HepG2 (cell line): Measurements from ENCODE around the gene IL1RL2. TPM values are rescaled to one million over a fixed set of nuclear protein-coding genes. Genes with fewer than 3 reads are reported as not detected.
A peak's percentile ranks its signal among the peaks of the same experiment; 100 is the strongest.

Experiments
- AGO2 ChIP-seq: fragments of 200-400 bp; formaldehyde crosslinking; optimal IDR thresholded peaks from 2 replicates; pipeline ENCODE3; 2017; ENCODE audit warnings: mild to moderate bottlenecking, low read depth, low read length, moderate library complexity
- ARNT2 ChIP-seq: sonication (generic); formaldehyde crosslinking; IDR thresholded peaks from 2 replicates; pipeline ENCODE4 v1.8.0; 2022; ENCODE audit warnings: mild to moderate bottlenecking, low read depth, missing genetic modification reagents, moderate library complexity
- EED ChIP-seq: sonication (generic); formaldehyde crosslinking; IDR thresholded peaks from 2 replicates; pipeline ENCODE4 v1.5.0; 2020; ENCODE audit warnings: mild to moderate bottlenecking, missing genetic modification reagents
- FOXO1 ChIP-seq: sonication (generic); formaldehyde crosslinking; IDR thresholded peaks from 2 replicates; pipeline ENCODE4 v1.4.0; 2020; ENCODE audit warnings: missing genetic modification reagents
- KAT2B ChIP-seq: fragments of 150-350 bp; IDR thresholded peaks from 2 replicates; pipeline ENCODE4 v1.6.1; 2014; ENCODE audit warnings: low read depth, low read length, borderline replicate concordance
- RARG ChIP-seq: sonication (generic); formaldehyde crosslinking; IDR thresholded peaks from 2 replicates; pipeline ENCODE4 v1.4.0; 2020; ENCODE audit warnings: low read depth, mild to moderate bottlenecking, missing genetic modification reagents
- RBFOX2 ChIP-seq: fragments of 200-400 bp; formaldehyde crosslinking; IDR thresholded peaks from 2 replicates; pipeline ENCODE4 v1.6.1; 2017; ENCODE audit warnings: low read depth, mild to moderate bottlenecking, low read length
- SATB2 ChIP-seq: sonication (generic); formaldehyde crosslinking; IDR thresholded peaks from 2 replicates; pipeline ENCODE4 v1.5.0; 2020; ENCODE audit warnings: missing genetic modification reagents
- SOX6 ChIP-seq, 2 experiments: fragments of 450-650 bp in 1 of 2; sonication (generic) in 1 of 2; formaldehyde crosslinking in 1 of 2; IDR thresholded peaks; 2 replicates each; pipeline versions ENCODE4 v1.4.0 to v1.6.1; 2017 to 2020; ENCODE audit warnings: antibody characterized with exemption in 1 of 2, mild to moderate bottlenecking in 1 of 2, missing genetic modification reagents in 1 of 2
- TEAD3 ChIP-seq: optimal IDR thresholded peaks from 2 replicates; pipeline ENCODE3; 2016; ENCODE audit warnings: borderline replicate concordance
- THYN1 ChIP-seq: sonication (generic); formaldehyde crosslinking; IDR thresholded peaks from 2 replicates; pipeline ENCODE4 v1.8.1; 2023; ENCODE audit warnings: low read depth, mild to moderate bottlenecking, moderate library complexity, missing genetic modification reagents, borderline replicate concordance
- ZMAT3 ChIP-seq: sonication (generic); formaldehyde crosslinking; conservative IDR thresholded peaks from 2 replicates; pipeline ENCODE4 v1.7.0; 2021; ENCODE audit warnings: missing genetic modification reagents
- ZNF230 ChIP-seq: sonication (generic); formaldehyde crosslinking; IDR thresholded peaks from 2 replicates; pipeline ENCODE4 v1.4.0; 2020; ENCODE audit warnings: mild to moderate bottlenecking, missing genetic modification reagents
- ZNF253 ChIP-seq: sonication (generic); formaldehyde crosslinking; IDR thresholded peaks from 2 replicates; pipeline ENCODE4 v1.8.0; 2022; ENCODE audit warnings: mild to moderate bottlenecking, missing genetic modification reagents, borderline replicate concordance
- ZNF281 ChIP-seq: sonication (generic); formaldehyde crosslinking; IDR thresholded peaks from 2 replicates; pipeline ENCODE4 v1.4.0; 2020; ENCODE audit warnings: missing genetic modification reagents, borderline replicate concordance
- ZNF552 ChIP-seq: sonication (generic); formaldehyde crosslinking; IDR thresholded peaks from 2 replicates; pipeline ENCODE4 v1.9.0; 2022; ENCODE audit warnings: missing genetic modification reagents, mild to moderate bottlenecking, borderline replicate concordance
- ZNF614 ChIP-seq: IDR thresholded peaks from 2 replicates; pipeline ENCODE4 v1.6.1; 2018; ENCODE audit warnings: missing biosample characterization, missing genetic modification reagents, inconsistent platforms, borderline replicate concordance
- ZNF710 ChIP-seq: sonication (generic); formaldehyde crosslinking; IDR thresholded peaks from 2 replicates; pipeline ENCODE4 v1.5.0; 2020; ENCODE audit warnings: mild to moderate bottlenecking, missing genetic modification reagents, borderline replicate concordance
- ZNF777 ChIP-seq: sonication (generic); formaldehyde crosslinking; IDR thresholded peaks from 2 replicates; pipeline ENCODE4 v1.4.0; 2020; ENCODE audit warnings: missing genetic modification reagents
- ZNF850 ChIP-seq: sonication (generic); formaldehyde crosslinking; conservative IDR thresholded peaks from 2 replicates; pipeline ENCODE4 v1.9.0; 2021; ENCODE audit warnings: mild to moderate bottlenecking, missing genetic modification reagents
- ZSCAN5A ChIP-seq: sonication (generic); formaldehyde crosslinking; IDR thresholded peaks from 2 replicates; pipeline ENCODE4 v1.8.0; 2022; ENCODE audit warnings: mild to moderate bottlenecking, missing genetic modification reagents, borderline replicate concordance
- polyA plus RNA-seq, 8 experiments: library from polyadenylated mRNA; depleted of rRNA in 3 of 8; stranded (reverse) in 7 of 8; unstranded in 1 of 8; fragments of >200 nt; fragmentation: Illumina TruSeq in 4 of 8; extraction: Trizol in 4 of 8; gene quantifications; 2 replicates each; pipeline versions ENCODE4 v1.2.1 to v1.2.3, GENCODE V29; 2011 to 2016; ENCODE audit warnings: low read depth in 4 of 8, missing spikeins in 1 of 8, mixed read lengths in 1 of 8; ENCODE audit not compliant: insufficient read depth in 1 of 8
- total RNA-seq, 5 experiments: library from RNA; depleted of rRNA; stranded (reverse); fragments of >200 nt; fragmentation: Illumina TruSeq; extraction: Trizol; gene quantifications; 2 replicates each; pipeline ENCODE4 v1.2.3, GENCODE V29; 2016; ENCODE audit warnings: low read depth in 1 of 5

The IL1RL2 gene
- total and polyA plus RNA-seq, 2 of the 13 experiments (the other 11 are each of a cell fraction or from before 2014, with no cell fraction given): 0.03 TPM; not detected in 1

- TF ChIP-seq ZMAT3 (CRISPR knock-in tag) (no peak), ZNF850 (CRISPR knock-in tag) (no peak), ZNF710 (CRISPR knock-in tag) (peak; percentile 63; the same call in 1 of the 2 replicates), AGO2 (peak; percentile 96), TEAD3 (CRISPR knock-in tag) (peak; percentile 5), FOXO1 (CRISPR knock-in tag) (no peak), KAT2B (no peak), ZNF552 (CRISPR knock-in tag) (no peak), ZNF614 (CRISPR knock-in tag) (0 out of 2 replicates have a peak, but pooled peaks have one; percentile 22), SATB2 (CRISPR knock-in tag) (no peak), SOX6 (IDR thresholded peaks at IDR 0.05) (no peak), SOX6 (CRISPR knock-in tag; IDR thresholded peaks at IDR 0.05) (no peak), ZSCAN5A (no peak), ARNT2 (CRISPR knock-in tag) (peak; percentile 53; the same call in 1 of the 2 replicates), RARG (CRISPR knock-in tag) (0 out of 2 replicates have a peak, but pooled peaks have one; percentile 45), ZNF253 (no peak), ZNF230 (CRISPR knock-in tag) (no peak), ZNF777 (CRISPR knock-in tag) (no peak), RBFOX2 (peak; percentile 98), THYN1 (CRISPR knock-in tag) (no peak), EED (CRISPR knock-in tag) (no peak), ZNF281 (CRISPR knock-in tag) (no peak)
Observed at GRCh38 chr2:102141970-102142828, 44.6 kb upstream of the IL1RL2 start, which contains the start of gene IL1R1 (continued).
